ENCODE measurements around the gene ECE2.

DNA sequence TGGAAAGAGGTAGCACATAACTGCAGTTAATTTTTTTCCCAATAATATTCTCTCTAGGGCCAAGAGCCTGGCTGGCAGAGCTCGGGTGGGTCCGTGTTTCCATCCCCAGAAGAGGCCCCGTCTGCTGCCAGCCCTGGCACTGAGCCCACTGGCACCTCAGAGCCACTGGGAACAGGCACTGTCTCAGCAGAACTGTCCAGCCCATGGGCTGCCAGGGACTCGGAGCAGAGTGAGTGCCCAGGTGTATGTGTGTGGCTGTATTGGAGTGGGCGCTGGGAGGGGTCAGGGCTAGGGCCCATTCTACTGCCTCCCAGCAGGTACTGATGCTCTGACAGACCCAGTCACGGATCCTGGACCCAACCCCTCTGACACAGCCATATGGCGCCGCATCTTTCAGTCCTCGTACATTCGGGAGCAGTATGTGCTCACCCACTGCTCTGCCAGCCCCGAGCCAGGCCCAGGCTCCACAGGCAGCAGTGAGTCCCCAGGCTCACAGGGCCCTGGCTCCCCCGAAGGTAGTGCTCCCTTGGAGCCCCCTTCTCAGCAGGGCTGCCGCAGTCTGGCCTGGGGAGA is 37.5 kb upstream of the ECE2 start:
- TF ChIP-seq, protein P1, sequence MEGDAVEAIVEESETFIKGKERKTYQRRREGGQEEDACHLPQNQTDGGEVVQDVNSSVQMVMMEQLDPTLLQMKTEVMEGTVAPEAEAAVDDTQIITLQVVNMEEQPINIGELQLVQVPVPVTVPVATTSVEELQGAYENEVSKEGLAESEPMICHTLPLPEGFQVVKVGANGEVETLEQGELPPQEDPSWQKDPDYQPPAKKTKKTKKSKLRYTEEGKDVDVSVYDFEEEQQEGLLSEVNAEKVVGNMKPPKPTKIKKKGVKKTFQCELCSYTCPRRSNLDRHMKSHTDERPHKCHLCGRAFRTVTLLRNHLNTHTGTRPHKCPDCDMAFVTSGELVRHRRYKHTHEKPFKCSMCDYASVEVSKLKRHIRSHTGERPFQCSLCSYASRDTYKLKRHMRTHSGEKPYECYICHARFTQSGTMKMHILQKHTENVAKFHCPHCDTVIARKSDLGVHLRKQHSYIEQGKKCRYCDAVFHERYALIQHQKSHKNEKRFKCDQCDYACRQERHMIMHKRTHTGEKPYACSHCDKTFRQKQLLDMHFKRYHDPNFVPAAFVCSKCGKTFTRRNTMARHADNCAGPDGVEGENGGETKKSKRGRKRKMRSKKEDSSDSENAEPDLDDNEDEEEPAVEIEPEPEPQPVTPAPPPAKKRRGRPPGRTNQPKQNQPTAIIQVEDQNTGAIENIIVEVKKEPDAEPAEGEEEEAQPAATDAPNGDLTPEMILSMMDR (IDR thresholded peaks at IDR 0.05): no peak
- no peak for TF ChIP-seq EP300 (IDR thresholded peaks at IDR 0.05)

Data from upper lobe of left lung (tissue), 4 donors.